ENCODE data around the gene PPIH. TPM values are rescaled to one million over a fixed set of nuclear protein-coding genes. Genes with fewer than 3 reads are reported as not detected.

The PPIH gene
- total and polyA plus RNA-seq, 2 of the 13 experiments (the other 11 are each of a cell fraction or from before 2014, with no cell fraction given): 29.9 to 72.6 TPM

GRCh38 chr1:42657981-42658876, at the start of gene PPIH (continued):
- TF ChIP-seq HES4 (CRISPR knock-in tag; IDR thresholded peaks at IDR 0.05; ENCODE audit: borderline replicate concordance): no peak; the same call in 1 of the 2 replicates
- no peak for TF ChIP-seq ZBTB10 (CRISPR knock-in tag; IDR thresholded peaks at IDR 0.05; ENCODE audit: borderline replicate concordance)
- TF ChIP-seq TAF15 (IDR thresholded peaks at IDR 0.05; ENCODE audit: low read depth, low read length, poor library complexity, severe bottlenecking): peak; percentile 79
- no peak for TF ChIP-seq ZMAT5 (CRISPR knock-in tag; IDR thresholded peaks at IDR 0.05; ENCODE audit: borderline replicate concordance, low read depth)
- no peak for TF ChIP-seq NR3C1 (CRISPR knock-in tag; IDR thresholded peaks at IDR 0.05)
- peak; percentile 80 for TF ChIP-seq IKZF5 (CRISPR knock-in tag; IDR thresholded peaks at IDR 0.05)
- 0 out of 2 replicates have a peak, but pooled peaks have one; percentile 3 for TF ChIP-seq RERE (CRISPR knock-in tag; IDR thresholded peaks at IDR 0.05; ENCODE audit: low read depth)
- TF ChIP-seq HMG20A (CRISPR knock-in tag; IDR thresholded peaks at IDR 0.05; ENCODE audit: borderline replicate concordance): no peak
- TF ChIP-seq ZC3H4 (CRISPR knock-in tag; IDR thresholded peaks at IDR 0.05; ENCODE audit: borderline replicate concordance): no peak
- no peak for TF ChIP-seq NR1H2 (CRISPR knock-in tag; IDR thresholded peaks at IDR 0.05; ENCODE audit: borderline replicate concordance, low read depth)
- no peak for TF ChIP-seq ZBTB38 (CRISPR knock-in tag; IDR thresholded peaks at IDR 0.05)
- no peak for TF ChIP-seq PLSCR1 (CRISPR knock-in tag; IDR thresholded peaks at IDR 0.05; ENCODE audit: borderline replicate concordance)
- TF ChIP-seq RFX1 (IDR thresholded peaks at IDR 0.05): no peak
- no peak for TF ChIP-seq ZSCAN20 (CRISPR knock-in tag; IDR thresholded peaks at IDR 0.05; ENCODE audit: borderline replicate concordance)
- peak; percentile 84; the same call in 1 of the 2 replicates for TF ChIP-seq YEATS4 (CRISPR knock-in tag; IDR thresholded peaks at IDR 0.05; ENCODE audit: borderline replicate concordance)
- 0 out of 2 replicates have a peak, but pooled peaks have one; percentile 88 for TF ChIP-seq ARID2 (CRISPR knock-in tag; IDR thresholded peaks at IDR 0.05; ENCODE audit: borderline replicate concordance)
- TF ChIP-seq ZNF121 (CRISPR knock-in tag; IDR thresholded peaks at IDR 0.05): peak; percentile 99
